ENCODE results near the gene PLPPR3.

DNA sequence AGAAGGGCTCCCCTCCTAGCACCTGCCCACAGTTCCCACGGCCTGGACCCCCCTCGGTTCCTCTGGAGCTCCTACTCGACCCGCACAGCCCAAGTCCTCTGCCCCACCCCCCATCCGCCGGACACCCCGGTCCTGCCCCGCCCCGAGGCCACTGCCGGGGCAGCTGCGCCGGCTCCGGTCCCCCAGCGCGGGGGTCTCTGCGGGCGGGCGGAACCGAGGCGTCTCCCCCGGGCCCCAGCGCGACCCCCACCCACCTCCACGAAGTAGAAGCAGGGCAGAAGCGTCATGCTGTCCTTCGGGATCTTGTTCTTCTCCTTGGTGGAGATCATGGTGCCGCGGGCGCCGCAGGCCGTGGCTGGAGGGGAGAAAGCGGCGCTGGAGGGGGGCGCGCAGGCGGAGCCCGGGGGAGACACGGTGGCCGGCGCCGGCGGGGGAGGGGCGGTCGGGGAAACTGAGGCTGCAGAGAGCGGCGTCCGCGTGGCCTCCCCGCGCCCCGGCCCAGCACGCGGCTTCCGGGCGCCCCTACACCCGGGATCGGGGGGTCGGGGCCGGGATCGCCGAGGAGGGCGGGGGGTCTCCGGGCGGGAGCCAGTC, 427 bp downstream of the PLPPR3 start:
- no peak for TF ChIP-seq CTCF (IDR thresholded peaks at IDR 0.05; ENCODE audit: insufficient read depth, low read length, poor library complexity, severe bottlenecking)
- no peak for TF ChIP-seq EZH2phosphoT487 (conservative IDR thresholded peaks at IDR 0.05; ENCODE audit: low read length)

Measured in SU-DHL-6 (cell line).